ENCODE data around the gene BTBD9.

BTBD9 gene

DNA sequence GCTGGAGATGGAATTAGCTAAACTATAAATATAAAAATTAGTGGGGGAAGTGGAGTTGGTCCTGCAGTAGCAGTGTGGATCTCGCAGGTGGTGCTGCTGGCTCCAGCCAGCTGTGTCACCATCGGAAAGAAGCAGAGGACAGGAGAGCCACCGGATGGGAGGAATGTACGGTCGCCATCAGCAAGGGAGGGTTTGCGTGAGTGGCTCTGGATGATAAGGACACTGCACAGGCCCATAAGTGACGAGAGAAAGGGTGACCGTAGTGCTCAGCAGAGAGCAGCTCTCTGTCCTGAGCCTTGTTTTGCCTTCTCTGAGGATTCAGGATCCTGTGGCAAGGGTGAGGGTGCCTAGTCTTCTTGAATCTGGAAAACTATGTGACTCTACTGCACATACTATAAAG is 441.5 kb downstream of the BTBD9 start:
- DNase-seq (ENCODE audit: low read depth): no peak
- H3K4me3 ChIP-seq (ENCODE audit: low read length): no peak overlapping the region
- TF ChIP-seq CTCF (conservative IDR thresholded peaks at IDR 0.05; ENCODE audit: low read depth, low read length): no peak

DNA sequence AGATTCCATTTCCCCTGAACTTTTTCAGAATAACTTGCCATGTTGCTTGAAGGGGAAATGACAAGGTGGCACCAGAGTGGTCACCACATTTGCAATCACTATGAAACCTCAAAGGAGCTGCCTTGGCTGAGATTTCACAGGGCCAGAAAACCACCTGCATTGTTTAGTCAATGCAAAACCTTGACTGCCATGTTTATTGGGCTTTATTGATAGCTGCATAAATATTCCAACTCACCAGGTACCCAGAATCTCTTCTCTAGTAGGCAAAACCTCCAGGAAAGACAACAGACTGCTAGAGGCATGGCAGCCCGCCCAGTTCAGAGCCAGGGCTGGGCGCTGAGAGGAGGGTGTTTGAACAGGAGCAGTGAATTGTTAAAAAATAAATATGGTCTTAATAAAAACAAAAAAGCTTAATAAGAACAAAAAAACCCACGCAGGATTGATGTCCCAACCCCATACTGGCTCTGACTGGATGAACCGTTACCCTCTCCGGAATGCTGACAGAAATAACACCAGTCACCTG is 444.6 kb downstream of the BTBD9 start:
- TF ChIP-seq CTCF (conservative IDR thresholded peaks at IDR 0.05; ENCODE audit: low read depth, low read length): no peak
- no peak for DNase-seq (ENCODE audit: low read depth)
- H3K4me3 ChIP-seq (ENCODE audit: low read length): no peak overlapping the region

- no peak for DNase-seq (ENCODE audit: low read depth)
- TF ChIP-seq CTCF (conservative IDR thresholded peaks at IDR 0.05; ENCODE audit: low read depth, low read length): no peak
- H3K4me3 ChIP-seq (ENCODE audit: low read length): no peak overlapping the region
Observed at GRCh38 chr6:38194589-38194988, 445.1 kb downstream of the BTBD9 start.

DNA sequence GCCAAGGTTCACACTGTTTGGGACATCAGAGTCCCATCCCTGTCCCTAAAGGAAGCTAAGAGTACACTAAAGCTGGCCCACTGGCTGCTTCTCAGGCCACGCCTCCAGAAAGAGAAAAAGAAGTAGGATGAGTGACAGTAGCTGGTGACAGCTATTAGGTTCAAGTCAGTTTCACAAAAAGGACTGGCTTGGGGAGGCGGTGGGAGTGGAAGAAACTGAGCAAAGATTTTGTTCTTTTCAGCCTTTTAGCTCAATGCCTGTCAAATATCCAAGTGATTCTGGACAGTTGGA is 445.5 kb downstream of the BTBD9 start:
- no peak for TF ChIP-seq CTCF (conservative IDR thresholded peaks at IDR 0.05; ENCODE audit: low read depth, low read length)
- H3K4me3 ChIP-seq (ENCODE audit: low read length): no peak overlapping the region
- no peak for DNase-seq (ENCODE audit: low read depth)

- TF ChIP-seq CTCF (conservative IDR thresholded peaks at IDR 0.05; ENCODE audit: low read depth, low read length): no peak
- no peak overlapping the region for H3K4me3 ChIP-seq (ENCODE audit: low read length)
- no peak for DNase-seq (ENCODE audit: low read depth)
Observed at GRCh38 chr6:38193481-38194281, 446.0 kb downstream of the BTBD9 start.

DNA sequence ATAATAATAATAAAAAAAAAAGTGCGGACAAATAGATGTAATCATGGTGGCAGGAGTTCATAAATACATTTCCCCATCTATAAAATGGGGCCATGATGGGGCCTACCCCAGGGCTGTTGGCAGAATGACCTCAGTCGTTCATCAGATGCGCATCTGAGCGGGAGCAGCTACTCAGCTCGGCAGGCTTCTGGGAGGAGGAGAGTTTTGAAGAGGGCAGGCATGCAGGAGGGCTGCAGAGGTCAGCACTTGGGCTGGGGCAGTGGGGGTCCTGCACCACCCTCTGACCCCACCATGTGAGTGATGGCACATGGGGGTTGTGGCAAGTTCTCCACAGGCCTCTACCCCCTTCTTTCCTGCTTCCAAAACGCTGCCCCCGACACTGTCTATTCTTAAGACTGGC is 446.7 kb downstream of the BTBD9 start:
- no peak overlapping the region for H3K4me3 ChIP-seq (ENCODE audit: low read length)
- no peak for TF ChIP-seq CTCF (conservative IDR thresholded peaks at IDR 0.05; ENCODE audit: low read depth, low read length)
- DNase-seq (ENCODE audit: low read depth): no peak

GRCh38 chr6:38192487-38192886 is 447.2 kb downstream of the BTBD9 start:
- H3K4me3 ChIP-seq (ENCODE audit: low read length): no peak overlapping the region
- TF ChIP-seq CTCF (conservative IDR thresholded peaks at IDR 0.05; ENCODE audit: low read depth, low read length): no peak
- DNase-seq (ENCODE audit: low read depth): no peak

All from retinal pigment epithelial cell (primary cell).